GM18508 (cell line): ENCODE results near the gene ACAN.

Source experiments
- ATAC-seq: cut with Tn5 transposase; IDR thresholded peaks from one replicate; pipeline ENCODE4 v1.9.1; 2021; ENCODE audit warnings: moderate number of reproducible peaks; ENCODE audit not compliant: insufficient read depth, unreplicated experiment

ACAN gene

DNA sequence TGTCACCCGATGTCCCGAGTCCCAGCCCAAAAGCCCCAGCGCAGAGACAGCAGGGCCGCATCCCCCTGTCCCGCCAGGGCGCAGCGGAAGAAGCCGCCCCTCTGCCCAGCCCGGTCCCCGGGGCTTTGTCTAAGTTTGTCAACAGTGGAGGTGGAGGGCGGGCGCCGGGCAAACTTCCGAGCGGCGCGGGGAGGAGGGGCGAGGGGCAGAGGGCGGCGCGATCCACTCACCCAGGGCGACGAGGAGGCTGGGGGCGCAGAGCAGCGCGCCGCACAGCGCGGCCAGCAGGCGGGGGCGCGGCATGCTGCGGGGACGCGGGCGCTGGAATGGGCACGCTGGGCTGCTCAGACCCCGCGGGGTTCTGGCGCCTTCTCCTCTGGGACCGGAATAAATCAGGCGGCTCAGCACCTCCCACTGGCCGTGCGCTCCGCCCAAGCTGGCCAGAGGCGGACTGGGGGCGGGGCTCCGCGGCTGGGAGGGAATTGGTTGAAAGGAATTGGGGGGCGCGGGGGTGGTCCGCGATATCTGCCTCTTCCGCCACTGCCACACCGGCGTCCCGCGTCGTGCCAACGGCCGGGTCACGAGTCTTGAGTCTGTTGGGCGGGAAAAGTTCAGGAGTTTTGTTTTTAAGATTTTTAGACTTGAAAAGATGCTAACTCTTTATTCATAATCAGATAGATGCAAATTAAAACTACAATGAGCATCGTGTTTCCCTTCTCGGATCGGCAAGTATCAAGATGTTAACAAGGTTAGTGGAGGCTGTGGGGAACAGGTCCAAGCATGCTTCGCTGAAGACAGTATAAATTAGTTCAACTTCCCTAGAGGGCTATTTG, 110.0 kb downstream of the ACAN start, which contains the start of gene MFGE8:
MFGE8 (minus strand) TSS at position 363 of the 833 bp plus-strand sequence; CDS start at position 303, 60 bp downstream.
- ATAC-seq = no peak

DNA sequence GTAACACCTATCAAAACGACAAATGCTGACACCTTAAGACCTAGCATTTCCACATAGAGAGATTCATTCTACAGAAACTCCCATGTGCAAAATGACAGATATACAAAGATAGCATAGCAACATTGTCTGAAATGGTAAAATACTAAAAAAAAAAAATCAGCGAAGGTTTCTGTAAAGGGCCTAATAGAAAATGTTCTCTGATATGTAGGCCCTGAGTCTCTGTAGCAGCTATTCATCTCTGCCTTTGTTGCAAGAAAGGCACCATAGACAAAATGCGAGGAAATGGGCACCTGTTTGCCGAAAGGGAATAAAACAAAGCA, 110.6 kb downstream of the ACAN start:
- no peak for ATAC-seq

DNA sequence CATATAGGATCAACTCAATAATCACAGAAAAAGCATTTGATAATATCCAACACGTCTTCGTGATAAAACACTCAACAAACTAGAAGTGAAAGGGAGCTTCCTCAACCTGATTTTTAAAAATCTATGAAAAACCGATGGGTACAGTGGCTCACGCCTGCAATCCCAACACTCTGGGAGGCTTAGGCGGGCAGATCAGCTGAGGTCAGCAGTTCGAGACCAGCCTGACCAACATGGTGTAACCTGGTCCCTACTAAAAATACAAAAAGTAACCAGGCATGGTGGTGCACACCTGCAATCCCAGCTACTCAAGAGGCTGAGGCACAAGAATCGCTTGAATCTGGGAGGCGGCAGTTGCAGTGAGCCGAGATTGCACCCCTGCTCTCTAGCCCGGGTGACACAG, 112.1 kb downstream of the ACAN start:
- ATAC-seq = no peak

DNA sequence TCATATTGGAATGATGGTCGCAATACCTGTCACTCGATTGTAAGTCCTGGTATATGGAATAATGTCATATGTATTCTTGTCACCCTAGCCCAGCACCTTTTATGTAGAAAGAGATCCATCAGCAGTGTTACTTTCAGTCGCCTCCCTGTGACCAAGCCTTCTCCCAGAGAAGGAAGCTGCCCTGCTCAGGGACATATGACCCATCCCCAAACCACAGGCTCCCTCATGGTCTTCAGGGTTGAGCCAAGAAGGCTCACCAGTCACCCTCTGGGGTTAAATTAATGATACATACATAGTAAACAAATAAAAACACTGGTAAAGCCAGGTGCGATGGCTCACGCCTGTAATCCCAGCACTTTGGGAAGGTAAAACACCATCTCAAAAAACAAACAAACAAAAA, 114.5 kb downstream of the ACAN start:
- ATAC-seq = no peak

DNA sequence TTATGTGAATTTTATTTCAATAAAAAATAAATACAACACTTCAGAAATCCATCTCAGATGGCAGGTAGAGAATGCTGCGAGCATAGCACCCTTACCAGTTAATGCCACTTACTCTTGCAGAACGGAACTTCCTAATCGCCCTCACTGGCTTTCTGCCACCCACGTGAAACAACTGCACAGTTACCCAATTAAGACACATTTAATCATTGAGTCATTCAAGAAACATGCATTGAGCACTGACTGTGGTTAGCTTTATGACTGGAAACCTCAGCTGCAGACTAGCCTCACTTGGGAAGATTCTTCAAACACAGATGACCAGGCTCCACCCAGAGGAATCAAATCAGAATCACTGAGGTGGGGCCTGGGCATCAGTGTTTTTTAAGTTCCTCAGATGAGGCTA, 115.5 kb downstream of the ACAN start:
- ATAC-seq = peak; percentile 51

DNA sequence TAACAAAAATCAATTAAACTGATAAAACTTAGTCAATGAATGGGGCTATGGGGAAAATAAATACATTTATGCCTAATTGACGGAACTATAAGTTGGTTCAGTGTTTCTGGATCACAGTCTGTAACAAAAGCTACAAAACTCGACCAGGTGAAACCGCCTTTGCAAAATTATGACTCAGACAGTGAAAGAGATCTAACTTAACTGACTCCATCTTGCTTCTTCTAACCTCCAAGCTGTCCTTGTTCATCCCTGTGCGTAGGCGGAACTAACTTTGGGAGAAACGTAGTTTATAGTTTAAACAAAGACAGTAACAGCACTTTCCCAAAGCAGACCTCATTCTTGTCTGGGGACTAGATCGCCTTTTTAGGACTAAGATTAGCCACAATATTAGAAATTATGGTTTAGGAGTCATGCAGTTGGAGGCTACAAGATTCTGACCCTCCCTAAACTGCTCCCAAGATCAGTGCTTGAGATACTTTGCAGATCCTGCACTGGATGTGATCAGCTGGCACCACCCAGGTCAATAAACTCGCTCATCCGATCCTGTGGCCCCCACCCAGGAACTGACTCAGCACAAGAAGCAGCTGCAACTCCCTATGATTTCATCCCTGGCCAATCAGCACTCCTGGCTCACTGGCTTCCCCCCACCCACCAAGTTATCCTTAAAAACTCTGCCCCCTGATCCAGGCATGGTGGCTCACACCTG, 117.1 kb downstream of the ACAN start:
- ATAC-seq = no peak

DNA sequence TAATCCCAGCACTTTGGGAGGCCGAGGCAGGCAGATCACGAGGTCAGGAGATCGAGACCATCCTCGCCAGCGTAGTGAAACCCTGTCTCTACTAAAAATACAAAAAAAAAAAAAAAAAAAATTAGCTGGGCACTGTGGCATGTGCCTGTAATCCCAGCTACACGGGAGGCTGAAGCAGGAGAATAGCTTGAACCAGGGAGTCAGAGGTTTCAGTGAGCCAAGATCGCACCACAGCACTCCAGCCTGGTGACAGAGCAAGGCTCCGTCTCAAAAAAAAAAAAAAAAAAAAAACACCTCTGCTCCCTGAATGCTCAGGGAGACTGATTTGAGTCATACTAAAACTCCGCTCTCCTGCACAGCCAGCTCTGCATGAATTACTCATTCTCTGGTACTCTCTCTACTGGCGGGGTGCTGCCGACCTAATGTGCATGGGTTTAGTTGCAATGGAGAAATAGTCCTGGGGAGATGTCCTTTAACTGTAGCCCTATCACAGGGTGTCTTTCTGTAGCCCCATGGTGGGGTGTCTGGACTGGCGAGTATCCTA, 117.7 kb downstream of the ACAN start:
- ATAC-seq = peak; percentile 49
